Posterior vena cava (tissue), 2 donors: Measurements from ENCODE around the gene CST8. TPM values are rescaled to one million over a fixed set of nuclear protein-coding genes. Genes with fewer than 3 reads are reported as not detected.
A peak's percentile ranks its signal among the peaks of the same experiment; 100 is the strongest.

Experiments
- DNase-seq: peaks from one replicate; pipeline ENCODE4 v3.0.0-alpha.2; 2020; ENCODE audit warnings: low spot score
- intact Hi-C, 2 donors: fragments of 100-400 bp; cut with DNase I; formaldehyde crosslinking; loops; one replicate each; pipeline versions ENCODE4 v1.14.1 to v1.14.2; 2022 to 2023
- long read RNA-seq, 2 donors: library from polyadenylated mRNA; unstranded; transcript quantifications; one replicate each; pipeline ENCODE4 v2.0.0, GENCODE V29; 2020 to 2021
- total RNA-seq, 2 donors: library from RNA; stranded (reverse); fragmentation: NEBNext Ultra II Directional; extraction: Animal tissue kit (Norgen Biotek cat#: 25700); gene quantifications; one replicate each; pipeline ENCODE4 v1.2.1, GENCODE V29; 2021
- donor health status: DM: yes; HTN: yes; CAD: no.
- donor health status: DM: yes; HTN: yes; CAD: no.

CST8 gene
- not detected for total RNA-seq
- long read RNA-seq, donor 1 = 0 reads
- long read RNA-seq, donor 2 = 0 reads

GRCh38 chr20:23490817-23491216, at the start of gene CST8:
Gene CST8, plus strand, starts transcription at chr20:23491117. Its CDS starts 551 bp downstream, at chr20:23491668.
- intact Hi-C loops = no loop called here
- no peak for DNase-seq

- intact Hi-C loops = loop anchor here in 1 of 2 donors (5.0 kb wide), 1 partner anchor 165 kb away; the partner anchor contains the start of gene CST9
- DNase-seq = peak; percentile 77
Measured at GRCh38 chr20:23441850-23442313, 49.0 kb upstream of the CST8 start.

GRCh38 chr20:23442436-23442835, 48.5 kb upstream of the CST8 start:
- no peak for DNase-seq
- intact Hi-C loops = loop anchor here in 1 of 2 donors (5.0 kb wide), 1 partner anchor 165 kb away; the partner anchor contains the start of gene CST9

GRCh38 chr20:23444859-23445258, 46.1 kb upstream of the CST8 start:
- intact Hi-C loops = loop anchor here in 1 of 2 donors (5.0 kb wide), 1 partner anchor 162 kb away; the partner anchor contains the start of gene CST9
- no peak for DNase-seq

- intact Hi-C loops = no loop called here
- DNase-seq = no peak
Measured at GRCh38 chr20:23445596-23446217, 45.2 kb upstream of the CST8 start.

GRCh38 chr20:23446505-23446904, 44.4 kb upstream of the CST8 start:
- DNase-seq = no peak
- intact Hi-C loops = no loop called here

- DNase-seq = no peak
- intact Hi-C loops = no loop called here
Measured at GRCh38 chr20:23448167-23448566, 42.8 kb upstream of the CST8 start.

GRCh38 chr20:23449421-23449820, 41.5 kb upstream of the CST8 start:
- intact Hi-C loops = no loop called here
- DNase-seq = no peak

- no peak for DNase-seq
- intact Hi-C loops = loop anchor here in 1 of 2 donors (5.0 kb wide), 1 partner anchor 1414 kb away; no protein-coding TSS in a partner anchor
Measured at GRCh38 chr20:23450877-23451276, 40.0 kb upstream of the CST8 start.

- DNase-seq = no peak
- intact Hi-C loops = loop anchor here in 1 of 2 donors (5.0 kb wide), 1 partner anchor 1415 kb away; no protein-coding TSS in a partner anchor
Measured at GRCh38 chr20:23451956-23452487, 38.9 kb upstream of the CST8 start.

GRCh38 chr20:23452776-23453175, 38.1 kb upstream of the CST8 start, which contains the start of gene CST11:
Gene CST11, minus strand, starts transcription at chr20:23452876. Its CDS starts 65 bp downstream, at chr20:23452811.
- intact Hi-C loops = loop anchor here in 1 of 2 donors (5.0 kb wide), 1 partner anchor 1415 kb away; no protein-coding TSS in a partner anchor
- DNase-seq = no peak

- intact Hi-C loops = loop anchor here in 1 of 2 donors (5.0 kb wide), 1 partner anchor 1417 kb away; no protein-coding TSS in a partner anchor
- no peak for DNase-seq
Measured at GRCh38 chr20:23453549-23454543, 37.1 kb upstream of the CST8 start.

- intact Hi-C loops = loop anchor here in 1 of 2 donors (5.0 kb wide), 1 partner anchor 1418 kb away; no protein-coding TSS in a partner anchor
- DNase-seq = no peak
Measured at GRCh38 chr20:23454816-23455215, 36.1 kb upstream of the CST8 start.

- intact Hi-C loops = no loop called here
- DNase-seq = no peak
Measured at GRCh38 chr20:23455639-23456038, 35.3 kb upstream of the CST8 start.

GRCh38 chr20:23456409-23456808, 34.5 kb upstream of the CST8 start:
- intact Hi-C loops = no loop called here
- DNase-seq = no peak

GRCh38 chr20:23456873-23457272, 34.0 kb upstream of the CST8 start:
- DNase-seq = no peak
- intact Hi-C loops = no loop called here

- no peak for DNase-seq
Measured at GRCh38 chr20:23459461-23460150, 31.3 kb upstream of the CST8 start.

GRCh38 chr20:23461180-23461579, 29.7 kb upstream of the CST8 start:
- no peak for DNase-seq
- intact Hi-C loops = loop anchor here in 1 of 2 donors (5.0 kb wide), 1 partner anchor 626 kb away; no protein-coding TSS in a partner anchor

More at GRCh38 chr20:23459461-23460150, 31.3 kb upstream of the CST8 start:
- intact Hi-C loops = loop anchor here in 1 of 2 donors (5.0 kb wide), 1 partner anchor 628 kb away; no protein-coding TSS in a partner anchor
